NB4 (cell line): ENCODE results near the gene ANKRD55.

Source experiments
- POLR2A ChIP-seq: IDR thresholded peaks from 2 replicates; pipeline ENCODE4 v1.6.1; 2011; ENCODE audit warnings: mild to moderate bottlenecking; ENCODE audit not compliant: insufficient read length; ENCODE audit errors: extremely low read depth
- TF ChIP-seq, protein P1 (sequence below): IDR thresholded peaks from one replicate; pipeline ENCODE4 v1.5.1; 2012; ENCODE audit warnings: low read depth, low read length
- TF ChIP-seq, protein P2 (sequence below): IDR thresholded peaks from 2 replicates; pipeline ENCODE4 v1.6.1; 2011; ENCODE audit warnings: low read depth, low read length

- TF ChIP-seq, protein P1, sequence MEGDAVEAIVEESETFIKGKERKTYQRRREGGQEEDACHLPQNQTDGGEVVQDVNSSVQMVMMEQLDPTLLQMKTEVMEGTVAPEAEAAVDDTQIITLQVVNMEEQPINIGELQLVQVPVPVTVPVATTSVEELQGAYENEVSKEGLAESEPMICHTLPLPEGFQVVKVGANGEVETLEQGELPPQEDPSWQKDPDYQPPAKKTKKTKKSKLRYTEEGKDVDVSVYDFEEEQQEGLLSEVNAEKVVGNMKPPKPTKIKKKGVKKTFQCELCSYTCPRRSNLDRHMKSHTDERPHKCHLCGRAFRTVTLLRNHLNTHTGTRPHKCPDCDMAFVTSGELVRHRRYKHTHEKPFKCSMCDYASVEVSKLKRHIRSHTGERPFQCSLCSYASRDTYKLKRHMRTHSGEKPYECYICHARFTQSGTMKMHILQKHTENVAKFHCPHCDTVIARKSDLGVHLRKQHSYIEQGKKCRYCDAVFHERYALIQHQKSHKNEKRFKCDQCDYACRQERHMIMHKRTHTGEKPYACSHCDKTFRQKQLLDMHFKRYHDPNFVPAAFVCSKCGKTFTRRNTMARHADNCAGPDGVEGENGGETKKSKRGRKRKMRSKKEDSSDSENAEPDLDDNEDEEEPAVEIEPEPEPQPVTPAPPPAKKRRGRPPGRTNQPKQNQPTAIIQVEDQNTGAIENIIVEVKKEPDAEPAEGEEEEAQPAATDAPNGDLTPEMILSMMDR = no peak
- no peak for TF ChIP-seq POLR2A
- TF ChIP-seq, protein P2, sequence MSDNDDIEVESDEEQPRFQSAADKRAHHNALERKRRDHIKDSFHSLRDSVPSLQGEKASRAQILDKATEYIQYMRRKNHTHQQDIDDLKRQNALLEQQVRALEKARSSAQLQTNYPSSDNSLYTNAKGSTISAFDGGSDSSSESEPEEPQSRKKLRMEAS = no peak
Observed at GRCh38 chr5:56076486-56076885, 156.6 kb downstream of the ANKRD55 start.
